HepG2 (cell line): ENCODE data around the gene UBR3. TPM values are rescaled to one million over a fixed set of nuclear protein-coding genes. Genes with fewer than 3 reads are reported as not detected.

Experiments
- ARHGAP35 ChIP-seq: sonication (generic); formaldehyde crosslinking; IDR thresholded peaks from 2 replicates; pipeline ENCODE4 v1.9.0; 2022; ENCODE audit warnings: mild to moderate bottlenecking, inconsistent platforms, moderate library complexity, missing genetic modification reagents, borderline replicate concordance
- ELF3 ChIP-seq: IDR thresholded peaks from 2 replicates; pipeline ENCODE4 v1.6.1; 2016; ENCODE audit warnings: missing genetic modification reagents, missing compliant biosample characterization
- KDM2A ChIP-seq: sonication (generic); formaldehyde crosslinking; IDR thresholded peaks from 2 replicates; pipeline ENCODE4 v1.4.0; 2020; ENCODE audit warnings: low read depth, missing genetic modification reagents, borderline replicate concordance
- MXI1 ChIP-seq: IDR thresholded peaks from 3 replicates; pipeline ENCODE4 v1.6.1; 2012; ENCODE audit warnings: low read depth, low read length, inconsistent platforms, borderline replicate concordance
- MYC ChIP-seq: sonication (generic); formaldehyde crosslinking; IDR thresholded peaks from 2 replicates; pipeline ENCODE4 v1.9.0; 2021; ENCODE audit warnings: missing genetic modification reagents, borderline replicate concordance
- NCOR1 ChIP-seq: fragments of 200-600 bp; sonication (generic); IDR thresholded peaks from 2 replicates; pipeline ENCODE4 v1.7.0; 2017; ENCODE audit warnings: antibody characterized with exemption, low read length, borderline replicate concordance
- SAP130 ChIP-seq: IDR thresholded peaks from 2 replicates; pipeline ENCODE4 v1.6.1; 2016; ENCODE audit warnings: low read depth
- SIX1 ChIP-seq: sonication (generic); formaldehyde crosslinking; IDR thresholded peaks from 2 replicates; pipeline ENCODE4 v1.4.0; 2020; ENCODE audit warnings: missing genetic modification reagents, borderline replicate concordance
- SP4 ChIP-seq: sonication (generic); formaldehyde crosslinking; IDR thresholded peaks from 2 replicates; pipeline ENCODE4 v1.8.1; 2023; ENCODE audit warnings: mild to moderate bottlenecking, missing genetic modification reagents
- TOE1 ChIP-seq: sonication (generic); formaldehyde crosslinking; IDR thresholded peaks from 2 replicates; pipeline ENCODE4 v1.4.0; 2020; ENCODE audit warnings: mild to moderate bottlenecking, missing genetic modification reagents
- ZFP91 ChIP-seq: sonication (generic); formaldehyde crosslinking; IDR thresholded peaks from 2 replicates; pipeline ENCODE4 v1.9.0; 2022; ENCODE audit warnings: missing genetic modification reagents, mild to moderate bottlenecking, borderline replicate concordance
- ZHX2 ChIP-seq, 2 experiments: sonication (generic) in 1 of 2; formaldehyde crosslinking in 1 of 2; IDR thresholded peaks; 2 replicates each; pipeline versions ENCODE4 v1.6.1 to v1.9.0; 2014 to 2022; ENCODE audit warnings: antibody characterized with exemption in 1 of 2, borderline replicate concordance in 1 of 2, inconsistent platforms in 1 of 2, low read depth in 1 of 2, missing genetic modification reagents in 1 of 2
- ZNF446 ChIP-seq: sonication (generic); formaldehyde crosslinking; IDR thresholded peaks from 2 replicates; pipeline ENCODE4 v1.5.0; 2020; ENCODE audit warnings: mild to moderate bottlenecking, missing genetic modification reagents
- ZNF503 ChIP-seq: sonication (generic); formaldehyde crosslinking; IDR thresholded peaks from 2 replicates; pipeline ENCODE4 v1.4.0; 2020; ENCODE audit warnings: missing genetic modification reagents
- ZNF75D ChIP-seq: sonication (generic); formaldehyde crosslinking; IDR thresholded peaks from 2 replicates; pipeline ENCODE4 v1.8.1; 2023; ENCODE audit warnings: missing genetic modification reagents, mild to moderate bottlenecking, borderline replicate concordance
- ZSCAN5A ChIP-seq: sonication (generic); formaldehyde crosslinking; IDR thresholded peaks from 2 replicates; pipeline ENCODE4 v1.8.0; 2022; ENCODE audit warnings: mild to moderate bottlenecking, missing genetic modification reagents, borderline replicate concordance
- polyA plus RNA-seq, 8 experiments: library from polyadenylated mRNA; depleted of rRNA in 3 of 8; stranded (reverse) in 7 of 8; unstranded in 1 of 8; fragments of >200 nt; fragmentation: Illumina TruSeq in 4 of 8; extraction: Trizol in 4 of 8; gene quantifications; 2 replicates each; pipeline versions ENCODE4 v1.2.1 to v1.2.3, GENCODE V29; 2011 to 2016; ENCODE audit warnings: low read depth in 4 of 8, missing spikeins in 1 of 8, mixed read lengths in 1 of 8; ENCODE audit not compliant: insufficient read depth in 1 of 8
- total RNA-seq, 5 experiments: library from RNA; depleted of rRNA; stranded (reverse); fragments of >200 nt; fragmentation: Illumina TruSeq; extraction: Trizol; gene quantifications; 2 replicates each; pipeline ENCODE4 v1.2.3, GENCODE V29; 2016; ENCODE audit warnings: low read depth in 1 of 5

UBR3 gene
- total and polyA plus RNA-seq, 2 of the 13 experiments (the other 11 are each of a cell fraction or from before 2014, with no cell fraction given), result 15.1 to 28.0 TPM

GRCh38 chr2:169824373-169825333 lies 2.6 kb upstream of the UBR3 start, which contains the start of gene METTL5 (continued):
- TF ChIP-seq ZSCAN5A (CRISPR knock-in tag) (no peak; the same call in none of the 2 replicates), ELF3 (CRISPR knock-in tag) (peak; percentile 96), SIX1 (CRISPR knock-in tag) (no peak), KDM2A (CRISPR knock-in tag) (peak; percentile 89), ZFP91 (CRISPR knock-in tag) (peak; percentile 98), NCOR1 (no peak; the same call in 1 of the 2 replicates), MYC (peak; percentile 97), TOE1 (no peak), ZHX2 (IDR thresholded peaks at IDR 0.05; ENCODE audit: low read depth) (0 out of 2 replicates have a peak, but pooled peaks have one; percentile 11), ZHX2 (CRISPR knock-in tag; IDR thresholded peaks at IDR 0.05; ENCODE audit: borderline replicate concordance) (peak; percentile 58; the same call in 1 of the 2 replicates), ZNF446 (0 out of 2 replicates have a peak, but pooled peaks have one; percentile 64), SAP130 (peak; percentile 93), ARHGAP35 (peak; percentile 87; the same call in 1 of the 2 replicates), ZNF503 (CRISPR knock-in tag) (no peak; the same call in 1 of the 2 replicates), ZNF75D (CRISPR knock-in tag) (peak; percentile 91; the same call in 1 of the 2 replicates), SP4 (peak; percentile 84), MXI1 (peak; percentile 96)
